IMR-90 (cell line): Measurements from ENCODE around the gene UCP2. TPM values are rescaled to one million over a fixed set of nuclear protein-coding genes. Genes with fewer than 3 reads are reported as not detected.

Experiments
- ATAC-seq: fragments of 200-7000 bp; cut with Tn5 transposase; 2 replicates; pipeline ENCODE4 v1.9.1; 2020; ENCODE audit warnings: low read depth, mild to moderate bottlenecking, moderate library complexity
- BruUV-seq: library from RNA; stranded (reverse); fragments of 400-500 nt; replicated peaks from 2 replicates; lab custom pipeline; 2021; lab: Mats Ljungman, UMichigan
- CTCF ChIA-PET: fragments of 300-600 bp; formaldehyde crosslinking; extraction: SDS; loops from one replicate; lab custom pipeline; 2021; ENCODE audit warnings: antibody characterized with exemption; lab: Yijun Ruan, JAX
- POLR2A ChIA-PET: fragments of 300-600 bp; sonication (Branson Sonifier 250); formaldehyde crosslinking; loops from one replicate; lab custom pipeline; 2022; ENCODE audit warnings: antibody characterized with exemption; ENCODE audit not compliant: unreplicated experiment; lab: Charles Lee
- DNase-seq: peaks from one replicate; pipeline ENCODE4 v3.0.0; 2013
- H2AFZ ChIP-seq: replicated peaks from 2 replicates; pipeline ENCODE3; 2013; ENCODE audit warnings: low read length, mild to moderate bottlenecking; ENCODE audit not compliant: poor library complexity
- H2AK5ac ChIP-seq: 2 replicates; pipeline ENCODE4 v1.6.1; 2013; ENCODE audit warnings: low read depth, low read length, inconsistent platforms
- H2AK9ac ChIP-seq: replicated peaks from 2 replicates; pipeline ENCODE3; 2013; ENCODE audit warnings: mild to moderate bottlenecking, low read depth, low read length, moderate library complexity; ENCODE audit not compliant: poor library complexity
- H2BK120ac ChIP-seq: 2 replicates; pipeline ENCODE4 v1.6.1; 2013; ENCODE audit warnings: low read depth, low read length, inconsistent platforms
- H2BK15ac ChIP-seq: 3 replicates; pipeline ENCODE4 v1.6.1; 2013; ENCODE audit warnings: low read depth, low read length, inconsistent platforms
- H2BK20ac ChIP-seq: 2 replicates; pipeline ENCODE4 v1.6.1; 2013; ENCODE audit warnings: low read depth, mild to moderate bottlenecking, inconsistent platforms, low read length, moderate library complexity
- H2BK5ac ChIP-seq: 2 replicates; pipeline ENCODE4 v1.6.1; 2013; ENCODE audit warnings: mild to moderate bottlenecking, low read depth, low read length, inconsistent platforms; ENCODE audit not compliant: poor library complexity, severe bottlenecking
- H3K14ac ChIP-seq: replicated peaks from 2 replicates; pipeline ENCODE4 v1.6.1; 2013; ENCODE audit warnings: low read depth, low read length, inconsistent platforms
- H3K18ac ChIP-seq: 2 replicates; pipeline ENCODE4 v1.6.1; 2013; ENCODE audit warnings: low read depth, low read length, control low read depth
- H3K23ac ChIP-seq: 2 replicates; pipeline ENCODE4 v1.6.1; 2013; ENCODE audit warnings: low read depth, low read length, inconsistent platforms
- H3K27ac ChIP-seq: 2 replicates; pipeline ENCODE4 v1.5.1; 2013; ENCODE audit warnings: mild to moderate bottlenecking, control low read depth, low read length; ENCODE audit not compliant: insufficient read depth
- H3K27me3 ChIP-seq: 2 replicates; pipeline ENCODE4 v1.6.1; 2013; ENCODE audit warnings: low read length; ENCODE audit not compliant: control insufficient read depth, insufficient read depth
- H3K36me3 ChIP-seq: 2 replicates; pipeline ENCODE4 v1.6.1; 2013; ENCODE audit warnings: low read length, mixed read lengths; ENCODE audit not compliant: control insufficient read depth, insufficient read depth
- H3K4ac ChIP-seq: 2 replicates; pipeline ENCODE4 v1.6.1; 2013; ENCODE audit warnings: low read depth, low read length, inconsistent platforms
- H3K4me1 ChIP-seq: 2 replicates; pipeline ENCODE4 v1.6.1; 2013; ENCODE audit warnings: low read length, mixed read lengths; ENCODE audit not compliant: control insufficient read depth, insufficient read depth
- H3K4me2 ChIP-seq: 2 replicates; pipeline ENCODE4 v1.6.1; 2013; ENCODE audit warnings: low read depth, mild to moderate bottlenecking, control low read depth, low read length, moderate library complexity
- H3K4me3 ChIP-seq: 2 replicates; pipeline ENCODE4 v1.5.1; 2013; ENCODE audit warnings: low read depth, mild to moderate bottlenecking, control low read depth, low read length, moderate library complexity; ENCODE audit not compliant: insufficient read depth
- H3K56ac ChIP-seq: 2 replicates; pipeline ENCODE4 v1.6.1; 2013; ENCODE audit warnings: low read length, inconsistent platforms; ENCODE audit not compliant: insufficient read depth; ENCODE audit errors: extremely low read depth
- H3K79me1 ChIP-seq, 2 experiments: 2 replicates each; pipeline ENCODE4 v1.6.1; 2013; ENCODE audit warnings: low read length in 2 of 2, inconsistent platforms in 1 of 2, low read depth in 1 of 2
- H3K9ac ChIP-seq: 2 replicates; pipeline ENCODE4 v1.6.1; 2013; ENCODE audit warnings: low read depth, low read length, control low read depth
- H3K9me1 ChIP-seq: 2 replicates; pipeline ENCODE4 v1.6.1; 2013; ENCODE audit warnings: low read length, inconsistent platforms; ENCODE audit not compliant: insufficient read depth
- H3K9me3 ChIP-seq: 2 replicates; pipeline ENCODE4 v1.6.1; 2013; ENCODE audit warnings: low read length; ENCODE audit not compliant: control insufficient read depth, insufficient read depth
- H4K20me1 ChIP-seq: 2 replicates; pipeline ENCODE4 v1.6.1; 2013; ENCODE audit warnings: low read length, inconsistent platforms; ENCODE audit not compliant: insufficient read depth
- H4K5ac ChIP-seq: 2 replicates; pipeline ENCODE4 v1.6.1; 2013; ENCODE audit warnings: mild to moderate bottlenecking, low read depth, low read length, control low read depth
- H4K8ac ChIP-seq, 2 experiments: 2 replicates each; pipeline ENCODE4 v1.6.1; 2013; ENCODE audit warnings: low read depth in 2 of 2, low read length in 2 of 2, control low read depth in 1 of 2, inconsistent platforms in 1 of 2
- H4K91ac ChIP-seq: 2 replicates; pipeline ENCODE4 v1.6.1; 2013; ENCODE audit warnings: low read depth, low read length, inconsistent platforms; ENCODE audit not compliant: insufficient read depth
- BHLHE40 ChIP-seq: fragments of 150-350 bp; IDR thresholded peaks from 2 replicates; pipeline ENCODE4 v1.6.1; 2016; ENCODE audit warnings: mild to moderate bottlenecking, low read depth, low read length
- MAFK ChIP-seq: IDR thresholded peaks from 2 replicates; pipeline ENCODE4 v1.6.1; 2012; ENCODE audit warnings: low read depth, low read length, improper control_type of control experiment
- MXI1 ChIP-seq: IDR thresholded peaks from 2 replicates; pipeline ENCODE4 v1.6.1; 2012; ENCODE audit warnings: low read depth, mild to moderate bottlenecking, low read length, moderate library complexity, borderline replicate concordance
- RCOR1 ChIP-seq: IDR thresholded peaks from 2 replicates; pipeline ENCODE4 v1.6.1; 2012; ENCODE audit warnings: mild to moderate bottlenecking, low read length, improper control_type of control experiment; ENCODE audit not compliant: insufficient replicate concordance
- WGBS, 2 experiments: methylation state at CpG; one replicate each; pipeline versions ENCODE4 v1.1.5 to v1.1.7; 2013; ENCODE audit warnings: missing lambda C conversion rate in 2 of 2; ENCODE audit not compliant: insufficient read length in 1 of 2; ENCODE audit errors: extremely low coverage in 2 of 2; 5-methylcytosine and 5-hydroxymethylcytosine counted together
- dilution Hi-C: fragments of 300-500 bp; cut with HindIII; formaldehyde crosslinking; loops from one replicate; pipeline ENCODE4 v1.14.3; 2018; ENCODE audit warnings: low sequenced_read_pairs; ENCODE audit not compliant: unreplicated experiment
- in situ Hi-C: fragments of 300-500 bp; cut with MboI; formaldehyde crosslinking; loops from 3 replicates; pipeline ENCODE4 v1.14.3; 2019; ENCODE audit warnings: low sequenced_read_pairs, inconsistent platforms, mixed read lengths
- intact Hi-C: fragments of 100-400 bp; cut with micrococcal nuclease; formaldehyde crosslinking; loops from 2 replicates; pipeline ENCODE4 v1.10.0; 2022
- polyA plus RNA-seq, 3 experiments: library from polyadenylated mRNA; depleted of rRNA; stranded (reverse); fragments of >200 nt; gene quantifications; 2 replicates each; pipeline ENCODE4 v1.2.3, GENCODE V29; 2012; ENCODE audit warnings: low replicate concordance in 1 of 3
- total RNA-seq: library from RNA; depleted of rRNA; stranded (reverse); fragments of >200 nt; gene quantifications from 2 replicates; pipeline ENCODE4 v1.2.3, GENCODE V29; 2012
- TF ChIP-seq, protein P1 (sequence below): fragments of 150-350 bp; IDR thresholded peaks from 2 replicates; pipeline ENCODE4 v1.6.1; 2017; ENCODE audit warnings: mild to moderate bottlenecking, antibody characterized with exemption, low read length, low read depth

Gene UCP2
- total and polyA plus RNA-seq, 2 of the 4 experiments (the other 2 are of a cell fraction), result 2.0 to 11.9 TPM

DNA sequence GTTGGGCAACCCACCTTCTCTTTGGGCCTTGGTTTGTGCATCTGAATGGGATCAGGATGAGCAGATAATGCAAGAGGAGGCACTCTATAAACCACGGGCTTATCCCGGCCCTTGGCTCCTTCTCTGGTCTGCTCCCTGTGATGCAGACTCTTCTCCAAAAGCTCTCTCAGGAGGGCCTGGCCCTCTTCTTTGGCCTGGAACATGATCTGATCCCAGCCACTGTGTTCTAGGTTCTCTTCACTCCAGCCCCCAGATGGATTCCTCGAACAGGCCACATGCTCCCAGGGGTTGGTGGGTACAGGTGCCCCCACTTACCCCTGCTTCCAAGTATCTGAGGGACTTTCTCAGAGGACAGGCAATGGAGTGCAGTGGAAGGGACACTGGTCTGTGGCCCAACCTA lies 35.0 kb upstream of the UCP2 start (continued):
- no peak for TF ChIP-seq RCOR1
- TF ChIP-seq, protein P1, sequence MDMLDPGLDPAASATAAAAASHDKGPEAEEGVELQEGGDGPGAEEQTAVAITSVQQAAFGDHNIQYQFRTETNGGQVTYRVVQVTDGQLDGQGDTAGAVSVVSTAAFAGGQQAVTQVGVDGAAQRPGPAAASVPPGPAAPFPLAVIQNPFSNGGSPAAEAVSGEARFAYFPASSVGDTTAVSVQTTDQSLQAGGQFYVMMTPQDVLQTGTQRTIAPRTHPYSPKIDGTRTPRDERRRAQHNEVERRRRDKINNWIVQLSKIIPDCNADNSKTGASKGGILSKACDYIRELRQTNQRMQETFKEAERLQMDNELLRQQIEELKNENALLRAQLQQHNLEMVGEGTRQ, result no peak

DNA sequence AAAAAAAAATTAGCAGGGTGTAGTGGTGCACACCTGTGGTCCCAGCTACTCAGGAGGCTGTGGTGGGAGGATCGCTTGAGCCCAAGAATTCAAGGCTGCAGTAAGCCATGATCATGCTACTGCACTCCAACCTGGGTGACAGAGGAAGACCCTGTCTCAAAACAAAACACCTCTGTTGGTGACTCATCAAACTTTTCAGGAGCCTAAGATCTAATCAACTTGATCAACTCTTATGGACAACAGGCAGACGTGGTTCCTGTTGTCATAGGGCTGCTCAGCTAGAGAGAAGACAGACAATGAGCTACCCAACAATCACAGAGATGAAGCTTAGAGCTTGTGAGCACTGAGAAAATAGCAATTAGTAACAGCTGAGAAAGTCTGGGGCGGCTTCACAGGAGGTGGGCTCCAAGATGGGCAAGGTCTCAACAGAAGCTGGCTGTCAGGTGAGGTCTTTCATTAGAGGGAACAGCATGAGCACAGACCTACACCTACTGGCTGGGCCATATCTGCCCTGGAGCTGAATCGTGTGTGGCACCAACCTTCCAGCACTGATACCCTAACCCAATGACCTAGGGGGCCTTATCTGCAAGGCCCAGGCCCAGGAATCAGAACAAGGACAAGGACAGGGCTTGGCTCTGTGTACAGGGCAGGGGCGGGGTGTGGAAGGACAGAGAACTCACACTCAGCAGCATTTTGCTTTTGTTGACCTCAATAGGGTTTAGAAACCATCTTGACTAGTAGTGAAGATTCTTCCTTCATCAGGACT lies 33.5 kb upstream of the UCP2 start:
- H3K9me1 ChIP-seq, result peaks cover 19% of the 10 kb centered on the region
- POLR2A ChIA-PET, result no interaction called here
- H2BK5ac ChIP-seq, result no peak overlapping the region
- no peak overlapping the region for H3K9ac ChIP-seq
- H3K9me3 ChIP-seq, result no peaks in the 10 kb centered on the region
- no peaks in the 10 kb centered on the region for H3K27me3 ChIP-seq
- no peak overlapping the region for H2BK20ac ChIP-seq
- no peak overlapping the region for H4K91ac ChIP-seq
- dilution Hi-C loops (no loop called here), in situ Hi-C loops (no loop called here), intact Hi-C loops (no loop called here)
- DNase-seq, result no peak
- no peak overlapping the region for H3K4me3 ChIP-seq
- no peak overlapping the region for H3K4ac ChIP-seq
- peaks cover 3% of the 10 kb centered on the region; the same call in 1 of the 2 replicates for H4K20me1 ChIP-seq
- ATAC-seq, result no peak
- no peak overlapping the region for H2AK9ac ChIP-seq
- WGBS, 2 experiments, result 100% methylated on average over 1 of the region's 5 CpGs; no CpG with 5 or more reads in 1 of the 2 experiments
- TF ChIP-seq, protein P1, result no peak
- no peak for TF ChIP-seq RCOR1
- TF ChIP-seq MXI1, result no peak
- TF ChIP-seq BHLHE40, result no peak
- TF ChIP-seq MAFK, result no peak
- no peak overlapping the region for H3K27ac ChIP-seq
- H2AK5ac ChIP-seq, result no peak overlapping the region
- H2AFZ ChIP-seq, result no peak overlapping the region
- no peak overlapping the region for H3K14ac ChIP-seq
- peaks cover 10% of the 10 kb centered on the region; the same call in 1 of the 2 replicates for H3K36me3 ChIP-seq
- no peak overlapping the region for H3K18ac ChIP-seq
- no peak overlapping the region for H3K23ac ChIP-seq
- no peak overlapping the region for H2BK120ac ChIP-seq
- no peak overlapping the region for H4K8ac ChIP-seq
- H3K56ac ChIP-seq, result no peak overlapping the region
- H3K4me1 ChIP-seq, result peaks cover 17% of the 10 kb centered on the region
- H4K5ac ChIP-seq, result no peak overlapping the region
- H3K79me1 ChIP-seq, result peaks cover 0 to 12% of the 10 kb centered on the region in 2 experiments; a peak in 2 of 4 replicates
- no TSS peak for BruUV-seq
- H3K4me2 ChIP-seq, result no peak overlapping the region
- H2BK15ac ChIP-seq, result no peak overlapping the region
- CTCF ChIA-PET, result no interaction called here
